Karpas-422 (cell line): ENCODE results near the gene ATL3. TPM values are rescaled to one million over a fixed set of nuclear protein-coding genes. Genes with fewer than 3 reads are reported as not detected.
A peak's percentile ranks its signal among the peaks of the same experiment; 100 is the strongest.
"Not testable (repeated sequence)": the region's sequence is repeated elsewhere in the genome, so short reads cannot be mapped to it uniquely, and the experiment has no call there.

Source experiments
- DNase-seq: peaks from one replicate; pipeline ENCODE4 v3.0.0-alpha.2; 2015
- H2AFZ ChIP-seq: fragments of 200-600 bp; sonication (generic); 2 replicates; pipeline ENCODE4 v1.6.1; 2014; ENCODE audit warnings: antibody characterized with exemption, low read length, mixed read lengths
- H3K27ac ChIP-seq: fragments of 200-600 bp; sonication (generic); 2 replicates; pipeline ENCODE4 v1.5.1; 2014; ENCODE audit warnings: mild to moderate bottlenecking, low read length, moderate library complexity
- H3K27me3 ChIP-seq: fragments of 200-600 bp; sonication (generic); 2 replicates; pipeline ENCODE4 v1.6.1; 2014; ENCODE audit warnings: low read length, mixed read lengths
- H3K36me3 ChIP-seq: fragments of 200-600 bp; sonication (generic); 2 replicates; pipeline ENCODE4 v1.6.1; 2014; ENCODE audit warnings: low read length, mixed read lengths; ENCODE audit not compliant: insufficient read depth
- H3K4me1 ChIP-seq: fragments of 200-600 bp; sonication (generic); 2 replicates; pipeline ENCODE4 v1.6.1; 2014; ENCODE audit warnings: mild to moderate bottlenecking, low read length, mixed read lengths
- H3K4me2 ChIP-seq: fragments of 200-600 bp; sonication (generic); 2 replicates; pipeline ENCODE4 v1.6.1; 2014; ENCODE audit warnings: low read length, low read depth, mild to moderate bottlenecking; ENCODE audit not compliant: poor library complexity, severe bottlenecking
- H3K4me3 ChIP-seq: fragments of 200-600 bp; sonication (generic); 2 replicates; pipeline ENCODE4 v1.5.1; 2014; ENCODE audit warnings: mild to moderate bottlenecking, antibody characterized with exemption, low read length, mixed read lengths
- H3K79me2 ChIP-seq: fragments of 200-600 bp; sonication (generic); 2 replicates; pipeline ENCODE4 v1.6.1; 2014; ENCODE audit warnings: mild to moderate bottlenecking, low read length, mixed read lengths
- H3K9ac ChIP-seq: fragments of 200-600 bp; sonication (generic); 2 replicates; pipeline ENCODE4 v1.6.0; 2014; ENCODE audit warnings: low read length
- H3K9me2 ChIP-seq: fragments of 200-600 bp; sonication (generic), shearing (Covaris generic); replicated peaks from 2 replicates; pipeline ENCODE4 v1.6.0; 2014; ENCODE audit warnings: mild to moderate bottlenecking, low read length, moderate library complexity; ENCODE audit not compliant: insufficient read depth
- H3K9me3 ChIP-seq: fragments of 300-700, 200-600 bp; sonication (generic); 2 replicates; pipeline ENCODE4 v1.6.1; 2014; ENCODE audit warnings: low read length, mixed read lengths
- H4K20me1 ChIP-seq: fragments of 200-600 bp; sonication (generic); 2 replicates; pipeline ENCODE4 v1.6.1; 2014; ENCODE audit warnings: mild to moderate bottlenecking, antibody characterized with exemption, low read length, low read depth; ENCODE audit not compliant: insufficient read depth
- total RNA-seq: library from RNA; depleted of rRNA; stranded (reverse); fragments of >200 nt; shearing (Covaris generic); gene quantifications from 2 replicates; pipeline ENCODE4 v1.2.3, GENCODE V29; 2014; ENCODE audit warnings: low replicate concordance

Gene ATL3
- total RNA-seq, 1 experiment from 2014 or later, result 35.9 TPM

DNA sequence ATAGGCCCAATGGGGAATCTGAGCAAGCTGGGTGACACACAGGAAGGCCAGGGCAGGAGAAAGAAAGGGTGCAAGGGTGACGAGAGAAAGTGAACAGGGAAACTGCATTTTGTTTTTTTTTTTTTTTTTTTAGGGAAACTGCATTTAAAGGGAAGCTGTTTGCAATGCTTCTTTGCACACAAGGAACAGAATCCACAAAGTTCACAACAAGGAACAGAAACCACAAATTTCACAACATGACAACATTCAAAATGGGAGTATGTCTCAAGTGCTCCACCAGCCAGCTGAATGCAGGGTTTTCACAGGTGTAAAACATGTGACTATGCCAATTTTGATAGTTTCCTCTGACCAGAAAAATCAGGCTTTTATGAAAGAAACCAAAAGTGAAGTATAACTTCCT is 50.1 kb downstream of the ATL3 start:
- H3K79me2 ChIP-seq, result no peaks in the 10 kb centered on the region

DNA sequence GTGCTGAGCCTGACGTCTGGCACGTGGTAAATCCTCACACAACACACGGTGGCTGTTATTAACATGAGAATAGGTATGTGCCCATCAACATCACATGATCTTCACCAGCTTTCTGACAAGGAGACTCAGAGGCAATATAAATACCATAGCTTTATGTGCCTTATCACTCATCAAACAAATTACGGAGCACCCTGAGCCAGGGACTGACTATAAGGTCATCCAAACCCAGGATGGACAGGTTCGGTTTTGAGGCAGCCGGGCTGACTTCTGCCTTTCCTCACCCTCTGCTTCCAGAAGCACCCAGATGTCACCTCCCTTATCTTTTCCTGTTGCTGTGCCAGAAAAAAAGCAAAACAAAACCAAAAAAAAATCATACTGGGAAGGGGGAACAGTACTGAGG is 51.2 kb downstream of the ATL3 start:
- Histone ChIP-seq H3K36me3 (no peaks in the 10 kb centered on the region), H4K20me1 (no peaks in the 10 kb centered on the region), H3K9ac (no peak overlapping the region), H3K4me2 (no peak overlapping the region), H3K27ac (no peak overlapping the region), H3K79me2 (no peaks in the 10 kb centered on the region), H3K9me2 (no peaks in the 10 kb centered on the region), H2AFZ (no peak overlapping the region), H3K27me3 (no peaks in the 10 kb centered on the region), H3K4me1 (no peaks in the 10 kb centered on the region), H3K9me3 (no peaks in the 10 kb centered on the region), H3K4me3 (no peak overlapping the region)
- DNase-seq, result no peak

More for the DNA sequence above, 50.1 kb downstream of the ATL3 start:
- H3K36me3 ChIP-seq, result no peaks in the 10 kb centered on the region
- no peak overlapping the region for H2AFZ ChIP-seq
- no peak overlapping the region for H3K27ac ChIP-seq
- DNase-seq, result no peak
- no peaks in the 10 kb centered on the region for H3K27me3 ChIP-seq
- no peak overlapping the region for H3K4me3 ChIP-seq
- no peaks in the 10 kb centered on the region for H3K9me2 ChIP-seq
- H3K9me3 ChIP-seq, result no peaks in the 10 kb centered on the region
- H3K9ac ChIP-seq, result no peak overlapping the region
- no peaks in the 10 kb centered on the region for H4K20me1 ChIP-seq
- H3K4me1 ChIP-seq, result no peaks in the 10 kb centered on the region
- H3K4me2 ChIP-seq, result no peak overlapping the region

DNA sequence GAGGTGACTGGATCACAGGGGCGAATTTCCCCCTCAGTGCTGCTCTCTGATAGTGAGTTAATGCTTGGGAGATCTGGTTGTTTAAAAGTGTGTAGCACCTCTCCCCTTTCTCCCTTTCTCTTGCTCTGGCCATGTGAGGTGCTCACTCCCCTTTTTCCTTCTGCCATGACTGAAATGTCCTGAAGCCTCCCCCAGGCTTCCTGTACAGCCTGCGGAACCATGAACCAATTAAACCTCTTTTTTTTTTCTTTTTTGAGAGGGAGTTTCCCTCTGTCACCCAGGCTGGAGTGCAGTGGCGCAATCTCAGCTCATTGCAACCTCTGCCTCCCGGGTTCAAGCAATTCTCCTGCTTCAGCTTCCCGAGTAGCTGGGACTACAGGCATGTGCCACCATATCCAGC is 53.5 kb downstream of the ATL3 start:
- not testable (repeated sequence) for H3K36me3 ChIP-seq, DNase-seq, H3K4me2 ChIP-seq, H3K27me3 ChIP-seq, H3K4me1 ChIP-seq, H3K79me2 ChIP-seq, H3K9me3 ChIP-seq, H3K9ac ChIP-seq, H2AFZ ChIP-seq, H3K4me3 ChIP-seq, H3K27ac ChIP-seq, H4K20me1 ChIP-seq, H3K9me2 ChIP-seq

DNA sequence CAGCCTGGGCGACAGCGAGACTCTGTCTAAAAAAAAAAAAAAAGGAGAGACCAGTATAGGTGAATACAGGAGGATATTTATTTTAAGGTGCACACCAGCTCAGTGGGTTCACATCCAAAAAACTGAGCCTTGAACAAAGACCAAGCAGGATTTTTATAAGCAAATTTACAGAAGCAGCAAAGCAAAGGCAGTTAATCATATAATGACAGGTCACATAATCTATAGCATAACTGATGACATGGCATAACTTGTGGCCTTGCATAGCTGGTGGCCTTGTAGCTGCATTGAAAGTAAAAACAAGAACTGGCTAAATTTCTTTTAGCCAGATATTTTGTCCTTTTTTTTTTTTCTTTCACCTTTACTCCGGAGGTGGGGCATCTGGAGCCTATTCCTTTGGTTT is 54.2 kb downstream of the ATL3 start:
- no peak for DNase-seq
- H3K79me2 ChIP-seq, result no peaks in the 10 kb centered on the region
- no peak overlapping the region for H3K9ac ChIP-seq
- H3K27me3 ChIP-seq, result no peaks in the 10 kb centered on the region
- H3K27ac ChIP-seq, result no peak overlapping the region
- peaks cover 5% of the 10 kb centered on the region; the same call in 1 of the 2 replicates for H3K4me1 ChIP-seq
- H3K36me3 ChIP-seq, result no peaks in the 10 kb centered on the region
- H3K4me3 ChIP-seq, result no peak overlapping the region
- no peak overlapping the region for H3K4me2 ChIP-seq
- no peaks in the 10 kb centered on the region for H4K20me1 ChIP-seq
- no peaks in the 10 kb centered on the region for H3K9me2 ChIP-seq
- H3K9me3 ChIP-seq, result no peaks in the 10 kb centered on the region
- H2AFZ ChIP-seq, result no peak overlapping the region

DNA sequence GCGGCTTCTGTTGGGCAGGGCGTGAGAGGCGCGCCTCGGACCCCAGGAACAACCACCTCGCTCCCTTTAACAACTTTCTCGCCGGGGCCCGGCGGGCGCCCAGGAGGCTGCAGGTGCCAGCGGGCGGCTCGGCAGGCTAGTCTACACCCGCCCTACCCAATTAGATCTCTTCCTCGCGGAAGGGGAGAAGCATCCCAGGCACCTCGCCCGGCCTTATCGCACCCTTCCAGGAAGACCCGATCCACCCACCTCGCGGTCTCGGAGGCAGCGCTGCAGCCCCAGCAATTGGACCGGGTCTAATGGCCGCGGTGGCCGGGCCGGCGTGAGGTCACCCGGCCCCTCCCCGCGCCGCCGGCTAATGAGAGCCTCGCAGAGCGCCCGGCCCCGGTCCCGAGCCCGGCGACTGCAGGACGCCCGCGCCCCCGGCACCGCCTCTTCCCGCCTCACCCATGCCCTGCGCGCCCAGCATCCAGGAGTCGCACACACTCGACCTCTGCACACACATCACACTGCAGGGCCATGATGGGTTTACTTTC is 57.0 kb downstream of the ATL3 start, which contains the start of gene PLAAT3:
Gene PLAAT3 (minus strand): TSS at position 298 of the 536 bp plus-strand sequence. CDS start 419 bp downstream, outside the sequence.
- H3K27me3 ChIP-seq, result no peaks in the 10 kb centered on the region
- H3K4me2 ChIP-seq, result peak within 1 kb of the TSS; percentile 47
- H3K9me3 ChIP-seq, result no peaks in the 10 kb centered on the region
- H2AFZ ChIP-seq, result 0 out of 2 replicates have a peak within 1 kb of the TSS, but pooled peaks have one; percentile 36
- DNase-seq, result no peak
- no peaks in the 10 kb centered on the region for H4K20me1 ChIP-seq
- peaks cover 5% of the 10 kb centered on the region; the same call in 1 of the 2 replicates for H3K4me1 ChIP-seq
- H3K4me3 ChIP-seq, result peak within 1 kb of the TSS; percentile 52; the same call in 1 of the 2 replicates
- H3K9ac ChIP-seq, result 0 out of 2 replicates have a peak within 1 kb of the TSS, but pooled peaks have one; percentile 20
- H3K36me3 ChIP-seq, result no peaks in the 10 kb centered on the region
- H3K9me2 ChIP-seq, result no peaks in the 10 kb centered on the region
- H3K27ac ChIP-seq, result no peak within 1 kb of the TSS
- no peaks in the 10 kb centered on the region for H3K79me2 ChIP-seq

DNA sequence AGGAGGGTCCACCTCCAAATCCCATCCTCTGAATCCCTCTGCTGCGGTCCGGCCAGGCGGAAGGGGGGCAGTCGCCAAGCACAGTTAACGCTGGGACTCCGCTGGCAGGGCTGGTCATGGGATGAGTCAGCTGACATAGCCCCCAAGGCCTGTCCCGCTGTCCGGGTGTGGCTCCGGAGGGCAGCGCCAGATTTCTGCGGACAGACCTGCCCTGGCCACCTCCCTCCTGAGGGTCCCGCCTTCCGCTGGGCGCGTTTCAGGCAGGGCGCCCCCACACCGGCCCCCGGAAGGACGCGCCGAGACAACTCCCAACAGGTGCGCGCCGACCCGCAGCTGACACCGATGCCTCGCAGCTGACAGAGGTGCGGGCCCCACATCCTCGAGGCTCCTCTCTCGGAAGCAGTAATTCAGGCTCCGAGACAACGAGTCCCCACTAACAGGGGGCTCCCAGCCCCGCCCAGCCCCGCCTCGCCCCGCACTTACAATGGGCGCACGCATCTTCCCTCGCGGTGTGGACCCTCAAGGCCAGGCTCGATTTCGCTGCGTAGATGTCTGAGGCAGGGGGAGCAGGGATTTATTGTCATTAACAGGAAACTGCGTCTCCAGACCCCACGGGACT is 57.5 kb downstream of the ATL3 start:
- DNase-seq, result no peak
- Histone ChIP-seq H3K9me2 (no peaks in the 10 kb centered on the region), H3K4me3 (peak overlapping the region; percentile 52; the same call in 1 of the 2 replicates), H3K36me3 (no peaks in the 10 kb centered on the region), H3K9ac (0 out of 2 replicates have a peak overlapping the region, but pooled peaks have one; percentile 20), H2AFZ (no peak overlapping the region), H4K20me1 (no peaks in the 10 kb centered on the region), H3K4me1 (peaks cover 5% of the 10 kb centered on the region; the same call in 1 of the 2 replicates), H3K27ac (no peak overlapping the region), H3K79me2 (no peaks in the 10 kb centered on the region), H3K27me3 (no peaks in the 10 kb centered on the region), H3K9me3 (no peaks in the 10 kb centered on the region), H3K4me2 (peak overlapping the region; percentile 47)

DNA sequence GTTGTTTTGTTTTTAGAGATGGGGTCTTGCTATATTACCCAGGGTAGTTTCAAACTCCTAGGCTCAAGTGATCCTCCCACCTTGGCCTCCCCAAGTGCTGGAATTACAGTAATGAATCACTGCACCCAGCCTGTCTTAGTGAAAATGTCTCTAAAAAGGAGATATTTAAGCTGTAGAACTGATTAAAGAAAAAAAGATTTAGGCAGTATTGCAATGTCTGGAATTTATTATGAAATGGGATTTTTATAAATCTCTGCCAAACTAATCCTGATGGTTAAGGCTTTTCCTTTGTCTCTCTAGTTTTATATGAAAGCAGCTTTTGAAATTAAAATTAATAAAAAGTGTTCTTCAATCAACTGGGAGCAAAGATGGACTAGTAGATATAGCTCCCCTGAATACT is 59.0 kb downstream of the ATL3 start:
- no peaks in the 10 kb centered on the region for H4K20me1 ChIP-seq
- no peaks in the 10 kb centered on the region for H3K27me3 ChIP-seq
- H3K79me2 ChIP-seq, result no peaks in the 10 kb centered on the region
- no peaks in the 10 kb centered on the region for H3K9me2 ChIP-seq
- no peak overlapping the region for H3K4me3 ChIP-seq
- no peak overlapping the region for H3K9ac ChIP-seq
- no peaks in the 10 kb centered on the region for H3K9me3 ChIP-seq
- no peak overlapping the region for H3K27ac ChIP-seq
- H2AFZ ChIP-seq, result no peak overlapping the region
- H3K4me1 ChIP-seq, result peaks cover 5% of the 10 kb centered on the region; the same call in 1 of the 2 replicates
- DNase-seq, result no peak
- no peak overlapping the region for H3K4me2 ChIP-seq
- H3K36me3 ChIP-seq, result no peaks in the 10 kb centered on the region

DNA sequence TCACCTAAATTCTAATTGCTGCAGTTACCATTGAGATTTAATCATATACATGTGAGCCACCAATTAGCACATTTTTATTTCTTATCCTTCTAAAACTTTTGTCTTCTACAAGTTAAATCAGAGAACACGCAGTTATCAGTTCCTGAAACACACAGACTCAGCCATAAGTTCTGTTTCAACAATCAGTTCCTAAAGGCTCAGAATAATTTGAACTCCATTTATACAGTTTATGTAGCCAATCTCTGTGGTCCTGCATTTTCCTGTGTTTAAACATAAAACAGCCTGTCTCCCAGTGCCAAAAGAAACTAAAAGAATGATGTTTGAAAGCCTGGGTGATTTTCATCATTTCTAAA is 59.8 kb downstream of the ATL3 start:
- no peaks in the 10 kb centered on the region for H3K9me2 ChIP-seq
- no peaks in the 10 kb centered on the region for H3K79me2 ChIP-seq
- DNase-seq, result no peak
- H3K4me3 ChIP-seq, result no peak overlapping the region
- H3K4me2 ChIP-seq, result no peak overlapping the region
- H3K27ac ChIP-seq, result no peak overlapping the region
- no peak overlapping the region for H3K9ac ChIP-seq
- H3K27me3 ChIP-seq, result no peaks in the 10 kb centered on the region
- H3K36me3 ChIP-seq, result no peaks in the 10 kb centered on the region
- H4K20me1 ChIP-seq, result no peaks in the 10 kb centered on the region
- H2AFZ ChIP-seq, result no peak overlapping the region
- no peaks in the 10 kb centered on the region for H3K9me3 ChIP-seq
- H3K4me1 ChIP-seq, result peaks cover 5% of the 10 kb centered on the region; the same call in 1 of the 2 replicates
